ENCODE data around the gene MYO3B.
"Not testable (repeated sequence)": the region's sequence is repeated elsewhere in the genome, so short reads cannot be mapped to it uniquely, and the experiment has no call there.

MYO3B gene

GRCh38 chr2:170264865-170265264 lies 86.9 kb downstream of the MYO3B start:
- DNase-seq, result no peak

GRCh38 chr2:170265321-170265720 lies 87.4 kb downstream of the MYO3B start:
- DNase-seq, result no peak

- no peak for DNase-seq
Measured at GRCh38 chr2:170266358-170266757, 88.4 kb downstream of the MYO3B start.

GRCh38 chr2:170267071-170267470 lies 89.1 kb downstream of the MYO3B start:
- no peak for DNase-seq

- no peak for DNase-seq
Measured at GRCh38 chr2:170270278-170270864, 92.4 kb downstream of the MYO3B start.

- DNase-seq, result no peak
Measured at GRCh38 chr2:170271340-170271739, 93.4 kb downstream of the MYO3B start.

GRCh38 chr2:170276056-170276455 lies 98.1 kb downstream of the MYO3B start:
- no peak for DNase-seq

GRCh38 chr2:170276925-170277629 lies 99.1 kb downstream of the MYO3B start:
- DNase-seq, result no peak

GRCh38 chr2:170277951-170278350 lies 100.0 kb downstream of the MYO3B start:
- DNase-seq, result no peak

GRCh38 chr2:170279615-170280014 lies 101.7 kb downstream of the MYO3B start:
- DNase-seq, result not testable (repeated sequence)

GRCh38 chr2:170282851-170283250 lies 104.9 kb downstream of the MYO3B start:
- DNase-seq, result no peak

GRCh38 chr2:170284205-170284604 lies 106.3 kb downstream of the MYO3B start:
- no peak for DNase-seq

GRCh38 chr2:170288859-170289258 lies 110.9 kb downstream of the MYO3B start:
- DNase-seq, result no peak

GRCh38 chr2:170291474-170291873 lies 113.5 kb downstream of the MYO3B start:
- DNase-seq, result no peak

GRCh38 chr2:170292415-170292814 lies 114.5 kb downstream of the MYO3B start:
- no peak for DNase-seq

- DNase-seq, result no peak
Measured at GRCh38 chr2:170297496-170297895, 119.5 kb downstream of the MYO3B start.

GRCh38 chr2:170298115-170298514 lies 120.2 kb downstream of the MYO3B start:
- no peak for DNase-seq

GRCh38 chr2:170298861-170299429 lies 121.0 kb downstream of the MYO3B start:
- DNase-seq, result peak; percentile 4

- no peak for DNase-seq
Measured at GRCh38 chr2:170300993-170301392, 123.0 kb downstream of the MYO3B start.

GRCh38 chr2:170301626-170302025 lies 123.7 kb downstream of the MYO3B start:
- DNase-seq, result no peak

- no peak for DNase-seq
Measured at GRCh38 chr2:170305711-170306110, 127.8 kb downstream of the MYO3B start.

- no peak for DNase-seq
Measured at GRCh38 chr2:170306293-170306873, 128.4 kb downstream of the MYO3B start.

GRCh38 chr2:170307052-170307451 lies 129.1 kb downstream of the MYO3B start:
- no peak for DNase-seq

All from NCI-H226 (cell line).